Right atrium auricular region (tissue), 2 donors: ENCODE results near the gene GLB1L3. TPM values are rescaled to one million over a fixed set of nuclear protein-coding genes. Genes with fewer than 3 reads are reported as not detected.
"Not testable (repeated sequence)": the region's sequence is repeated elsewhere in the genome, so short reads cannot be mapped to it uniquely, and the experiment has no call there.

Experiments used
- DNase-seq: peaks from one replicate; pipeline ENCODE4 v3.0.0-alpha.2; 2019; ENCODE audit warnings: low spot score
- H3K27ac ChIP-seq, 2 donors: fragments of 200-600 bp; sonication (generic); 1 replicate in 1 of 2; 2 replicates in 1 of 2; pipeline ENCODE4 v1.5.1; 2016 to 2019
- H3K27me3 ChIP-seq, 2 donors: fragments of 200-600 bp; sonication (generic); one replicate each; pipeline versions ENCODE4 v1.5.1 to v1.6.0; 2017 to 2019
- H3K36me3 ChIP-seq: fragments of 200-600 bp; sonication (generic); one replicate; pipeline ENCODE4 v1.5.1; 2016
- H3K4me1 ChIP-seq, 2 donors: fragments of 200-600 bp; sonication (generic); one replicate each; pipeline versions ENCODE4 v1.5.1 to v1.6.0; 2017 to 2019
- H3K4me3 ChIP-seq, 2 donors: fragments of 200-600 bp; sonication (generic); 1 replicate in 1 of 2; 2 replicates in 1 of 2; pipeline ENCODE4 v1.5.1; 2017 to 2019; ENCODE audit warnings: mild to moderate bottlenecking in 1 of 2, moderate library complexity in 1 of 2
- H3K9me3 ChIP-seq, 2 donors: fragments of 200-600 bp; sonication (generic); one replicate each; pipeline ENCODE4 v1.5.1; 2019
- total RNA-seq, 2 donors: library from RNA; depleted of rRNA; stranded (reverse); fragments of >200 nt; gene quantifications; one replicate each; pipeline ENCODE4 v1.1.0, GENCODE V29; 2016
- TF ChIP-seq, protein P1 (sequence below), 2 donors: fragments of 200-600 bp; sonication (generic); IDR thresholded peaks; one replicate each; pipeline ENCODE4 v1.5.1; 2019; ENCODE audit warnings: antibody characterized with exemption in 2 of 2

GLB1L3 gene
- total RNA-seq, 2 donors from 2014 or later = not detected

DNA sequence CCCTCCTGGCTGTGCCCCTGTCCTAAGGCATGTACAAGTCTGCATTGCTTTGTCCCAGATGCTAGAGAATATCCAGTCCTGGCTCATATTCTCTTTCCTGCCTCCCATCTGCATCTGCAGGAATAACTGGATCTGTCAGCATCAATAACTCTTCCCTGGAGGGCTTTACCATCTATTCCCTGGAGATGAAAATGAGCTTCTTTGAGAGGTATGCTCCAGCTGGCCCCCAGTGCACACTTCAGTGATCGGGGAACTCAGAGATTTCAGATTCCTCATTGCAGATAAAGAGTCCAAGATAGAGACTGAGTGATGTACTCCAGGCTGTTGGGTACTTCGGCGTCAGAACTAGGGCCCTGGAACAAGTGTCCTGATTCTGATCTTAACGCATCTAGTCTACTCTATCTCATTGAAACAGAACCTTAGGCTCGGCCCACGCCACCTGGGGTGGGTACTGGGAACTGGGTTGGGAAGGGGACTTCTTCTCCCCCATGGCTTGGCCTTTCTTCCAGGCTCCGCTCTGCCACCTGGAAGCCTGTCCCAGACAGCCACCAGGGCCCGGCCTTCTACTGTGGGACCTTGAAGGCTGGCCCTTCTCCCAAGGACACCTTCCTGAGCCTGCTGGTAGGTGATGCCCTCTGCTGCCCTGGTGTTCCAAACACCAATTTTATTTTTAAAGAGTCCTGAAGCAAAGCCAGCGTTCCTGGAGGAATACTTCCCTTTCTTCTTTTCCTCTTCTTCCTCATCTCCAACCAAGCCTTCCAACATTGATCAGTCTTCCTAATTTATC lies 37.8 kb downstream of the GLB1L3 start:
- H3K9me3 ChIP-seq = peaks cover 0 to 11% of the 10 kb centered on the region in 2 donors
- TF ChIP-seq, protein P1, sequence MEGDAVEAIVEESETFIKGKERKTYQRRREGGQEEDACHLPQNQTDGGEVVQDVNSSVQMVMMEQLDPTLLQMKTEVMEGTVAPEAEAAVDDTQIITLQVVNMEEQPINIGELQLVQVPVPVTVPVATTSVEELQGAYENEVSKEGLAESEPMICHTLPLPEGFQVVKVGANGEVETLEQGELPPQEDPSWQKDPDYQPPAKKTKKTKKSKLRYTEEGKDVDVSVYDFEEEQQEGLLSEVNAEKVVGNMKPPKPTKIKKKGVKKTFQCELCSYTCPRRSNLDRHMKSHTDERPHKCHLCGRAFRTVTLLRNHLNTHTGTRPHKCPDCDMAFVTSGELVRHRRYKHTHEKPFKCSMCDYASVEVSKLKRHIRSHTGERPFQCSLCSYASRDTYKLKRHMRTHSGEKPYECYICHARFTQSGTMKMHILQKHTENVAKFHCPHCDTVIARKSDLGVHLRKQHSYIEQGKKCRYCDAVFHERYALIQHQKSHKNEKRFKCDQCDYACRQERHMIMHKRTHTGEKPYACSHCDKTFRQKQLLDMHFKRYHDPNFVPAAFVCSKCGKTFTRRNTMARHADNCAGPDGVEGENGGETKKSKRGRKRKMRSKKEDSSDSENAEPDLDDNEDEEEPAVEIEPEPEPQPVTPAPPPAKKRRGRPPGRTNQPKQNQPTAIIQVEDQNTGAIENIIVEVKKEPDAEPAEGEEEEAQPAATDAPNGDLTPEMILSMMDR (IDR thresholded peaks at IDR 0.05) = no peak
- H3K4me1 ChIP-seq = no peaks in the 10 kb centered on the region
- no peak overlapping the region for H3K27ac ChIP-seq
- DNase-seq = no peak
- no peaks in the 10 kb centered on the region for H3K27me3 ChIP-seq
- no peaks in the 10 kb centered on the region for H3K36me3 ChIP-seq
- no peak overlapping the region for H3K4me3 ChIP-seq

DNA sequence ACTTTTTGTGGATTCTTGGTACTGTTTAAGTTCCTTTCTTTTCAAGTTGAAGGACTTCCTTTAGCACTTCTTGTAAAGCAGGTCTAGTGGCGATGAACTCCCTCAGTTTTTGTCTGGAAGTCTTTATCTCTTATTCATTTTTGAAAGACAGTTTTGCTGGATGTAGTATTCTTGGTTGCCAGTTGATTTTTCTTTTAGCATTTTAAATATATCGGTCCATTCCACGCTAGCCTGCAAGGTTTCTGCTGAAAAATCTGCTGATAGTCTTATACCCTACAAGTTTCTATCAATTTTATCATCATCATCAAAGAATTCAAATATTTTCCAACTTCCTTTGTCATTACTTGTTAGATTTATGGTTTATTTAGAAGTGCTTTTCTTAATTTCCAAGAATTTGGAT lies 40.9 kb downstream of the GLB1L3 start:
- Histone ChIP-seq H3K27ac (no peak overlapping the region), H3K4me3 (no peak overlapping the region), H3K27me3 (no peaks in the 10 kb centered on the region), H3K36me3 (no peaks in the 10 kb centered on the region), H3K9me3 (peaks cover 0 to 11% of the 10 kb centered on the region in 2 donors), H3K4me1 (no peaks in the 10 kb centered on the region)
- TF ChIP-seq, protein P1 (IDR thresholded peaks at IDR 0.05) = no peak
- DNase-seq = no peak

DNA sequence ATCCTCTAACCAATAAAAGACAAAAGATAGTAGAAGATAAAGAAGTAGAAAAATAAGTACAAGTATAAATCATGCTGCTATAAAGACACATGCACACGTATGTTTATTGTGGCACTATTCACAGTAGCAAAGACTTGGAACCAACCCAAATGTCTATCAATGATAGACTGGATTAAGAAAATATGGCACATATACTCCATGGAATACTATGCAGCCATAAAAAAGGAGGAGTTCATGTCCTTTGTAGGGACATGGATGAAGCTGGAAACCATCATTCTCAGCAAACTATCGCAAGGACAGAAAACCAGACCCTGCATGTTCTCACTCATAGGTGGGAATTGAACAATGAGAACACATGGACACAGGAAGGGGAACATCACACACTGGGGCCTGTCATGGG lies 45.2 kb downstream of the GLB1L3 start:
- H3K4me1 ChIP-seq, H3K4me3 ChIP-seq, H3K27me3 ChIP-seq, DNase-seq, H3K27ac ChIP-seq, H3K36me3 ChIP-seq: not testable (repeated sequence)
- H3K9me3 ChIP-seq = peaks cover 0 to 11% of the 10 kb centered on the region in 2 donors

DNA sequence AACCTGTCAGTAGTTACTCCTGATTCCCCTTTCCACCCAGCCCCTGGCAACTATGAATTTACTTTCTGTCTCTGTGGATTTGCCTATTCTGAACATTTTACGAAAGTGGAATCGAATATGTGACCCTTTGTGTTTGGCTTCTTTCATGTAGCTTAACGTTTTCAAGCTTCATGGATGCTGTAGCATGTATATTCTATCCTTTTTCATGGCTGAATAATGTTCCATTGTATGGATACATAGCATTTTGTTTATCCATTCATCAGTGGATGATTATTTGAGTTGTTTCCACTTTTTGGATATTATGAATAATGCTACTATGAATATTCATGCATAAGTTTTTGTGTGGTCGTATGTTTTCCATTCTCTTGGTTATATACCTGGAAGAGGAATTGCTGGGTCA lies 46.4 kb downstream of the GLB1L3 start:
- no peak for DNase-seq
- H3K9me3 ChIP-seq = peaks cover 0 to 4% of the 10 kb centered on the region in 2 donors
- no peak overlapping the region for H3K27ac ChIP-seq
- H3K27me3 ChIP-seq = no peaks in the 10 kb centered on the region
- H3K36me3 ChIP-seq = no peaks in the 10 kb centered on the region
- TF ChIP-seq, protein P1 (IDR thresholded peaks at IDR 0.05) = no peak
- no peak overlapping the region for H3K4me3 ChIP-seq
- no peaks in the 10 kb centered on the region for H3K4me1 ChIP-seq

DNA sequence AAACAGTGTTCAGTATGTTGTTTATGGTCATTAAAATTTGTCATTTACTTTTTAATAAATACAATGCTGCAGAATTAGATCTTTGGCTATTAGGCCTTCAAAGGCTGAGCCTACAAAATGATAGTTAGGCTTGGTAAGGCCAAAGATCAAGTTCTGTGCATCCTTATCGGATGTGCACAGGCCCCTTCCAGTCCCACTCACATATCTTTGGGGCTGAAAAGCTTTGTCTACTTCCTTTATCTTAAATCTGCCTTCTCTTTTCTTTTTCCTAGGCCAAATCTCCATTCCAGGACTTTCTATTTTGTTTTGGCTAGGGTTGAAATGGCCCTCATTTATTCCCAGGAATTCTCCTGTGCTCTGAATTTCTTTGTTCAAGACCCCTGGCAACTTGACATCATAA lies 52.3 kb downstream of the GLB1L3 start:
- TF ChIP-seq, protein P1 (IDR thresholded peaks at IDR 0.05) = no peak
- Histone ChIP-seq H3K27me3 (peaks cover 0 to 5% of the 10 kb centered on the region in 2 donors), H3K36me3 (no peaks in the 10 kb centered on the region), H3K4me1 (peaks cover 0 to 11% of the 10 kb centered on the region in 2 donors), H3K27ac (no peak overlapping the region), H3K9me3 (no peaks in the 10 kb centered on the region), H3K4me3 (no peak overlapping the region)
- no peak for DNase-seq

- TF ChIP-seq, protein P1 (IDR thresholded peaks at IDR 0.05) = no peak
- H3K36me3 ChIP-seq = no peaks in the 10 kb centered on the region
- DNase-seq = no peak
- peaks cover 0 to 11% of the 10 kb centered on the region in 2 donors for H3K4me1 ChIP-seq
- H3K4me3 ChIP-seq = peak overlapping the region; percentile 35 to 54
- peaks cover 0 to 5% of the 10 kb centered on the region in 2 donors for H3K27me3 ChIP-seq
- no peak overlapping the region for H3K27ac ChIP-seq
- no peaks in the 10 kb centered on the region for H3K9me3 ChIP-seq
These were observed 54.6 kb downstream of the GLB1L3 start for GRCh38 chr11:134330611-134331353.
